SK-N-SH (cell line): ENCODE results near the gene TMSB15A. TPM values are rescaled to one million over a fixed set of nuclear protein-coding genes. Genes with fewer than 3 reads are reported as not detected.

ENCODE experiments used
- CTCF ChIA-PET: fragments of 300-600, 350-600 bp; formaldehyde crosslinking; extraction: SDS; loops from one replicate; lab custom pipeline; 2021; lab: Yijun Ruan, JAX
- POLR2A ChIA-PET: fragments of 350-600 bp; sonication (Branson Sonifier 250); formaldehyde crosslinking; extraction: SDS; loops from one replicate; lab custom pipeline; 2020; ENCODE audit warnings: antibody characterized with exemption, inconsistent platforms; lab: Yijun Ruan, JAX
- DNase-seq: peaks from one replicate; pipeline ENCODE4 v3.0.0; 2012
- H2AFZ ChIP-seq: fragments of 200-600 bp; sonication (generic); 2 replicates; pipeline ENCODE4 v1.8.1; 2016; ENCODE audit warnings: antibody characterized with exemption, mild to moderate bottlenecking, low read depth
- H3F3A ChIP-seq: fragments of 200-600 bp; sonication (generic); replicated peaks from 2 replicates; pipeline ENCODE3; 2016; ENCODE audit warnings: antibody characterized with exemption, mild to moderate bottlenecking; ENCODE audit not compliant: insufficient read depth
- H3K27ac ChIP-seq, 2 experiments: fragments of 200-500 bp in 1 of 2; fragments of 200-600 bp in 1 of 2; sonication (Bioruptor generic) in 1 of 2; sonication (generic), shearing (Covaris generic) in 1 of 2; 2 replicates each; pipeline versions ENCODE4 v1.5.1 to v1.6.1; 2014 to 2016; ENCODE audit warnings: low read depth in 2 of 2, inconsistent platforms in 1 of 2, low read length in 1 of 2, mild to moderate bottlenecking in 1 of 2, mixed read lengths in 1 of 2
- H3K27me3 ChIP-seq: fragments of 200-600 bp; sonication (generic), shearing (Covaris generic); 2 replicates; pipeline ENCODE4 v1.6.1; 2016; ENCODE audit warnings: mixed run types; ENCODE audit not compliant: insufficient read depth
- H3K36me3 ChIP-seq, 2 experiments: fragments of 200-500 bp in 1 of 2; fragments of 200-600 bp in 1 of 2; sonication (Bioruptor generic) in 1 of 2; sonication (generic) in 1 of 2; replicated peaks in 1 of 2; 2 replicates each; pipeline versions ENCODE3 to v1.5.1; 2014 to 2016; ENCODE audit warnings: low read length in 1 of 2, mild to moderate bottlenecking in 1 of 2; ENCODE audit not compliant: insufficient read depth in 2 of 2, control insufficient read depth in 1 of 2
- H3K4me1 ChIP-seq, 2 experiments: fragments of 200-500 bp in 1 of 2; fragments of 200-600 bp in 1 of 2; sonication (Bioruptor generic) in 1 of 2; sonication (generic), shearing (Covaris generic) in 1 of 2; 2 replicates each; pipeline versions ENCODE4 v1.5.1 to v1.6.1; 2014 to 2016; ENCODE audit warnings: low read depth in 1 of 2, low read length in 1 of 2, mixed run types in 1 of 2; ENCODE audit not compliant: insufficient read depth in 2 of 2, control insufficient read depth in 1 of 2
- H3K4me2 ChIP-seq: fragments of 200-600 bp; sonication (generic), shearing (Covaris generic); 2 replicates; pipeline ENCODE4 v1.6.1; 2017; ENCODE audit warnings: mixed run types
- H3K4me3 ChIP-seq, 2 experiments: fragments of 200-500 bp in 1 of 2; fragments of 200-600 bp in 1 of 2; sonication (Bioruptor generic) in 1 of 2; sonication (generic), shearing (Covaris generic) in 1 of 2; 2 replicates each; pipeline versions ENCODE4 v1.5.1 to v1.8.1; 2014 to 2016; ENCODE audit warnings: low read depth in 2 of 2, inconsistent platforms in 1 of 2, low read length in 1 of 2, mild to moderate bottlenecking in 1 of 2, mixed read lengths in 1 of 2, moderate library complexity in 1 of 2
- H3K79me2 ChIP-seq: fragments of 200-600 bp; sonication (generic); 2 replicates; pipeline ENCODE4 v1.8.1; 2017; ENCODE audit warnings: mild to moderate bottlenecking; ENCODE audit not compliant: insufficient read depth
- H3K9ac ChIP-seq: fragments of 200-600 bp; sonication (generic); 2 replicates; pipeline ENCODE4 v1.6.1; 2017; ENCODE audit warnings: mixed run types
- H3K9me2 ChIP-seq: fragments of 200-600 bp; sonication (generic); 2 replicates; pipeline ENCODE4 v1.6.1; 2017; ENCODE audit warnings: mixed run types
- H3K9me3 ChIP-seq: fragments of 200-600 bp; sonication (generic); 2 replicates; pipeline ENCODE4 v1.6.1; 2017; ENCODE audit warnings: mixed run types, mild to moderate bottlenecking, moderate library complexity
- H4K20me1 ChIP-seq: fragments of 200-600 bp; sonication (generic); 2 replicates; pipeline ENCODE4 v1.6.1; 2017; ENCODE audit warnings: mild to moderate bottlenecking, mixed run types; ENCODE audit not compliant: insufficient read depth
- EZH2phosphoT487 ChIP-seq: fragments of 200-600 bp; sonication (generic); IDR thresholded peaks from 2 replicates; pipeline ENCODE4 v1.6.1; 2017; ENCODE audit warnings: low read depth, mixed run types, mild to moderate bottlenecking, antibody characterized with exemption, moderate library complexity, borderline replicate concordance
- FOSL2 ChIP-seq: IDR thresholded peaks from 2 replicates; pipeline ENCODE4 v1.4.0; 2012; ENCODE audit warnings: low read depth, mild to moderate bottlenecking, moderate library complexity, borderline replicate concordance
- FOXM1 ChIP-seq: IDR thresholded peaks from 2 replicates; pipeline ENCODE4 v1.4.0; 2012; ENCODE audit warnings: low read depth, mild to moderate bottlenecking
- NFIC ChIP-seq: IDR thresholded peaks from 2 replicates; pipeline ENCODE4 v1.4.0; 2012; ENCODE audit warnings: borderline replicate concordance
- RFX5 ChIP-seq: IDR thresholded peaks from 2 replicates; pipeline ENCODE4 v1.6.1; 2012; ENCODE audit warnings: mild to moderate bottlenecking, improper control_type of control experiment, low read length
- RXRA ChIP-seq: IDR thresholded peaks from 2 replicates; pipeline ENCODE4 v1.4.0; 2012; ENCODE audit warnings: low read depth, mild to moderate bottlenecking, borderline replicate concordance
- TCF12 ChIP-seq: IDR thresholded peaks from 2 replicates; pipeline ENCODE4 v1.4.0; 2012
- YY1 ChIP-seq: IDR thresholded peaks from 2 replicates; pipeline ENCODE4 v1.4.0; 2012; ENCODE audit warnings: low read depth, mild to moderate bottlenecking
- WGBS: methylation state at CpG from one replicate; pipeline ENCODE4 v1.1.6; 2017; ENCODE audit warnings: low lambda C conversion rate; 5-methylcytosine and 5-hydroxymethylcytosine counted together
- polyA plus RNA-seq, 3 experiments: library from polyadenylated mRNA; depleted of rRNA; stranded (reverse); fragments of >200 nt; gene quantifications; 2 replicates each; pipeline ENCODE4 v1.2.3, GENCODE V29; 2012
- TF ChIP-seq, protein P1 (sequence below): fragments of 150-350 bp; IDR thresholded peaks from 2 replicates; pipeline ENCODE4 v1.6.1; 2017; ENCODE audit warnings: antibody characterized with exemption, low read length, low read depth, borderline replicate concordance
- TF ChIP-seq, protein P2 (sequence below): IDR thresholded peaks from 2 replicates; pipeline ENCODE4 v1.4.0; 2012; ENCODE audit warnings: low read depth, borderline replicate concordance
- TF ChIP-seq, protein P3 (sequence below): fragments of 150-350 bp; IDR thresholded peaks from 2 replicates; pipeline ENCODE4 v1.6.1; 2016; ENCODE audit warnings: mild to moderate bottlenecking, low read depth, low read length
- TF ChIP-seq, protein P4 (sequence below): IDR thresholded peaks from 2 replicates; pipeline ENCODE4 v1.4.0; 2012; ENCODE audit warnings: low read depth, borderline replicate concordance
- TF ChIP-seq, protein P5 (sequence below): IDR thresholded peaks from 2 replicates; pipeline ENCODE4 v1.4.0; 2012; ENCODE audit warnings: low read depth

The TMSB15A gene
- polyA plus RNA-seq, 1 of the 3 experiments (the other 2 are of a cell fraction) = 16.6 TPM

DNA sequence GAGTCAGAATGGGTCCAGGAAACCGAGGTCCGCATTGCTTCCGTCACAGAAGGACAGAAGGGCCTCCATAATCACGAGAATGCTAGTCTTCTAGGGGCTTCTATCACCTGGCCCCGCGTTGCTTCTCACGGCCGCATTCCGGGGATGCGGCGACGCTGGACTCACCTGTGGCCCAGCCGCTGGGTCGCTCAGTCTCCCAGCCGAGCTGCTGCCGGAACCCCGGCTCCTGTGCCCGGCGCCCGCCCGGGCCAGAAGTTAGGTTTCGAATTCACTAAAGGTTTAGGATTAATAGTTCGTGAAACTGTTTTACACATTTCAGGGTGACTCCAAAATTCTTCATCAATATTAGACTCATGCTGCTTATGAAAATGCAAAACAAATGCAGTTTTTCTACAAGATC lies 31.7 kb upstream of the TMSB15A start:
- H4K20me1 ChIP-seq = no peaks in the 10 kb centered on the region

More for the DNA sequence above, 31.7 kb upstream of the TMSB15A start:
- H3K36me3 ChIP-seq = no peaks in the 10 kb centered on the region
- TF ChIP-seq RXRA (no peak), FOSL2 (no peak), YY1 (no peak), RFX5 (no peak), FOXM1 (no peak), EZH2phosphoT487 (no peak), TCF12 (no peak), NFIC (no peak)
- TF ChIP-seq, protein P1, sequence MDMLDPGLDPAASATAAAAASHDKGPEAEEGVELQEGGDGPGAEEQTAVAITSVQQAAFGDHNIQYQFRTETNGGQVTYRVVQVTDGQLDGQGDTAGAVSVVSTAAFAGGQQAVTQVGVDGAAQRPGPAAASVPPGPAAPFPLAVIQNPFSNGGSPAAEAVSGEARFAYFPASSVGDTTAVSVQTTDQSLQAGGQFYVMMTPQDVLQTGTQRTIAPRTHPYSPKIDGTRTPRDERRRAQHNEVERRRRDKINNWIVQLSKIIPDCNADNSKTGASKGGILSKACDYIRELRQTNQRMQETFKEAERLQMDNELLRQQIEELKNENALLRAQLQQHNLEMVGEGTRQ = no peak
- TF ChIP-seq, protein P2, sequence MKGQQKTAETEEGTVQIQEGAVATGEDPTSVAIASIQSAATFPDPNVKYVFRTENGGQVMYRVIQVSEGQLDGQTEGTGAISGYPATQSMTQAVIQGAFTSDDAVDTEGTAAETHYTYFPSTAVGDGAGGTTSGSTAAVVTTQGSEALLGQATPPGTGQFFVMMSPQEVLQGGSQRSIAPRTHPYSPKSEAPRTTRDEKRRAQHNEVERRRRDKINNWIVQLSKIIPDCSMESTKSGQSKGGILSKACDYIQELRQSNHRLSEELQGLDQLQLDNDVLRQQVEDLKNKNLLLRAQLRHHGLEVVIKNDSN = no peak
- TF ChIP-seq, protein P3, sequence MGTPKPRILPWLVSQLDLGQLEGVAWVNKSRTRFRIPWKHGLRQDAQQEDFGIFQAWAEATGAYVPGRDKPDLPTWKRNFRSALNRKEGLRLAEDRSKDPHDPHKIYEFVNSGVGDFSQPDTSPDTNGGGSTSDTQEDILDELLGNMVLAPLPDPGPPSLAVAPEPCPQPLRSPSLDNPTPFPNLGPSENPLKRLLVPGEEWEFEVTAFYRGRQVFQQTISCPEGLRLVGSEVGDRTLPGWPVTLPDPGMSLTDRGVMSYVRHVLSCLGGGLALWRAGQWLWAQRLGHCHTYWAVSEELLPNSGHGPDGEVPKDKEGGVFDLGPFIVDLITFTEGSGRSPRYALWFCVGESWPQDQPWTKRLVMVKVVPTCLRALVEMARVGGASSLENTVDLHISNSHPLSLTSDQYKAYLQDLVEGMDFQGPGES = no peak
- TF ChIP-seq, protein P4, sequence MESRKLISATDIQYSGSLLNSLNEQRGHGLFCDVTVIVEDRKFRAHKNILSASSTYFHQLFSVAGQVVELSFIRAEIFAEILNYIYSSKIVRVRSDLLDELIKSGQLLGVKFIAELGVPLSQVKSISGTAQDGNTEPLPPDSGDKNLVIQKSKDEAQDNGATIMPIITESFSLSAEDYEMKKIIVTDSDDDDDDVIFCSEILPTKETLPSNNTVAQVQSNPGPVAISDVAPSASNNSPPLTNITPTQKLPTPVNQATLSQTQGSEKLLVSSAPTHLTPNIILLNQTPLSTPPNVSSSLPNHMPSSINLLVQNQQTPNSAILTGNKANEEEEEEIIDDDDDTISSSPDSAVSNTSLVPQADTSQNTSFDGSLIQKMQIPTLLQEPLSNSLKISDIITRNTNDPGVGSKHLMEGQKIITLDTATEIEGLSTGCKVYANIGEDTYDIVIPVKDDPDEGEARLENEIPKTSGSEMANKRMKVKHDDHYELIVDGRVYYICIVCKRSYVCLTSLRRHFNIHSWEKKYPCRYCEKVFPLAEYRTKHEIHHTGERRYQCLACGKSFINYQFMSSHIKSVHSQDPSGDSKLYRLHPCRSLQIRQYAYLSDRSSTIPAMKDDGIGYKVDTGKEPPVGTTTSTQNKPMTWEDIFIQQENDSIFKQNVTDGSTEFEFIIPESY = no peak
- TF ChIP-seq, protein P5, sequence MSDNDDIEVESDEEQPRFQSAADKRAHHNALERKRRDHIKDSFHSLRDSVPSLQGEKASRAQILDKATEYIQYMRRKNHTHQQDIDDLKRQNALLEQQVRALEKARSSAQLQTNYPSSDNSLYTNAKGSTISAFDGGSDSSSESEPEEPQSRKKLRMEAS = no peak
- TF ChIP-seq, all 33 proteins: peak for 0
- no peak overlapping the region for H3K27ac ChIP-seq
- H3K9ac ChIP-seq = no peak overlapping the region
- H3K9me2 ChIP-seq = no peaks in the 10 kb centered on the region
- H3K4me3 ChIP-seq = no peak overlapping the region
- H3K27me3 ChIP-seq = peaks cover 11% of the 10 kb centered on the region; the same call in 1 of the 2 replicates
- POLR2A ChIA-PET = no interaction called here
- H3K9me3 ChIP-seq = no peaks in the 10 kb centered on the region
- H3F3A ChIP-seq = no peaks in the 10 kb centered on the region
- H3K4me2 ChIP-seq = no peak overlapping the region
- 54% methylated on average over 13 of the region's 23 CpGs for WGBS
- H2AFZ ChIP-seq = no peak overlapping the region
- H3K79me2 ChIP-seq = no peaks in the 10 kb centered on the region
- DNase-seq = no peak
- CTCF ChIA-PET = no interaction called here
- H3K4me1 ChIP-seq = peaks cover 0 to 2% of the 10 kb centered on the region in 2 experiments; a peak in 1 of 4 replicates
